Liver (tissue), 3 donors: Measurements from ENCODE around the gene GNAT1.

Source experiments
- ATF3 ChIP-seq: IDR thresholded peaks from 2 replicates; pipeline ENCODE4 v1.6.1; 2016; ENCODE audit warnings: antibody characterized with exemption
- CTCF ChIP-seq: fragments of 150-350 bp; IDR thresholded peaks from 2 replicates; pipeline ENCODE4 v1.5.1; 2017; ENCODE audit warnings: improper control_type of control experiment, low read depth, low read length; ENCODE audit not compliant: missing input control
- EGR1 ChIP-seq, 2 donors: IDR thresholded peaks; 2 replicates each; pipeline ENCODE4 v1.6.1; 2016 to 2018; ENCODE audit warnings: antibody characterized with exemption in 2 of 2, low read depth in 2 of 2
- JUND ChIP-seq, 2 donors: IDR thresholded peaks; 2 replicates each; pipeline ENCODE4 v1.6.1; 2016; ENCODE audit warnings: antibody characterized with exemption in 2 of 2
- MAX ChIP-seq: IDR thresholded peaks from 2 replicates; pipeline ENCODE4 v1.6.1; 2016; ENCODE audit warnings: antibody characterized with exemption
- RAD21 ChIP-seq, 2 donors: IDR thresholded peaks; 2 replicates each; pipeline ENCODE4 v1.6.1; 2016; ENCODE audit warnings: antibody characterized with exemption in 2 of 2, mild to moderate bottlenecking in 2 of 2
- REST ChIP-seq: IDR thresholded peaks from 2 replicates; pipeline ENCODE4 v1.6.1; 2016; ENCODE audit warnings: antibody characterized with exemption, mild to moderate bottlenecking
- SP1 ChIP-seq: IDR thresholded peaks from 2 replicates; pipeline ENCODE4 v1.6.1; 2018; ENCODE audit warnings: antibody characterized with exemption, mild to moderate bottlenecking
- TAF1 ChIP-seq: conservative IDR thresholded peaks from 2 replicates; pipeline ENCODE4 v1.6.1; 2016; ENCODE audit warnings: antibody characterized with exemption, mild to moderate bottlenecking
- YY1 ChIP-seq: IDR thresholded peaks from 2 replicates; pipeline ENCODE4 v1.6.1; 2016; ENCODE audit warnings: antibody characterized with exemption, mild to moderate bottlenecking
- donor health status: healthy.
- donor health status: healthy.

- TF ChIP-seq CTCF (no peak), ATF3 (no peak), RAD21 (IDR thresholded peaks at IDR 0.05) (no peak), EGR1 (IDR thresholded peaks at IDR 0.05; ENCODE audit: low read depth in 2 of 2) (no peak), MAX (no peak), JUND (IDR thresholded peaks at IDR 0.05) (no peak), TAF1 (no peak), SP1 (no peak), YY1 (no peak), REST (no peak)
Observed at GRCh38 chr3:50236484-50237132, 45.2 kb downstream of the GNAT1 start.
